ENCODE measurements around the gene OR6C74.

GRCh38 chr12:55227643-55228042, 16.8 kb upstream of the OR6C74 start:
- TF ChIP-seq, protein P1, sequence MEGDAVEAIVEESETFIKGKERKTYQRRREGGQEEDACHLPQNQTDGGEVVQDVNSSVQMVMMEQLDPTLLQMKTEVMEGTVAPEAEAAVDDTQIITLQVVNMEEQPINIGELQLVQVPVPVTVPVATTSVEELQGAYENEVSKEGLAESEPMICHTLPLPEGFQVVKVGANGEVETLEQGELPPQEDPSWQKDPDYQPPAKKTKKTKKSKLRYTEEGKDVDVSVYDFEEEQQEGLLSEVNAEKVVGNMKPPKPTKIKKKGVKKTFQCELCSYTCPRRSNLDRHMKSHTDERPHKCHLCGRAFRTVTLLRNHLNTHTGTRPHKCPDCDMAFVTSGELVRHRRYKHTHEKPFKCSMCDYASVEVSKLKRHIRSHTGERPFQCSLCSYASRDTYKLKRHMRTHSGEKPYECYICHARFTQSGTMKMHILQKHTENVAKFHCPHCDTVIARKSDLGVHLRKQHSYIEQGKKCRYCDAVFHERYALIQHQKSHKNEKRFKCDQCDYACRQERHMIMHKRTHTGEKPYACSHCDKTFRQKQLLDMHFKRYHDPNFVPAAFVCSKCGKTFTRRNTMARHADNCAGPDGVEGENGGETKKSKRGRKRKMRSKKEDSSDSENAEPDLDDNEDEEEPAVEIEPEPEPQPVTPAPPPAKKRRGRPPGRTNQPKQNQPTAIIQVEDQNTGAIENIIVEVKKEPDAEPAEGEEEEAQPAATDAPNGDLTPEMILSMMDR (IDR thresholded peaks at IDR 0.05), result no peak
- no peak for TF ChIP-seq POLR2A (IDR thresholded peaks at IDR 0.05)

Data from esophagus squamous epithelium (tissue), 4 donors.